Measurements from ENCODE around the gene CPT1A. TPM values are rescaled to one million over a fixed set of nuclear protein-coding genes. Genes with fewer than 3 reads are reported as not detected.

The CPT1A gene
- total RNA-seq, 1 experiment from 2014 or later: 6.3 TPM

GRCh38 chr11:68843052-68843561 is 1.4 kb upstream of the CPT1A start:
- intact Hi-C loops (cut with micrococcal nuclease; ENCODE audit: unreplicated experiment): loop anchor here (5.0 kb wide), 1 partner anchor 91 kb away; the partner anchor contains the start of gene TESMIN
- no peak for DNase-seq
- H3K4me3 ChIP-seq (ENCODE audit: low read depth, low read length): peak overlapping the region; percentile 34

GRCh38 chr11:68842427-68843051 is 823 bp upstream of the CPT1A start:
- intact Hi-C loops (cut with micrococcal nuclease; ENCODE audit: unreplicated experiment): loop anchor here (5.0 kb wide), 1 partner anchor 90 kb away; the partner anchor contains the start of gene TESMIN
- H3K4me3 Mint-ChIP-seq (ENCODE audit: unreplicated experiment): peak overlapping the region; percentile 75
- CTCF ChIA-PET: interaction anchor here (0.6 to 1.2 kb wide), 3 partner anchors 27 to 108 kb away, joined by 3 read pairs; no protein-coding TSS in a partner anchor

More at GRCh38 chr11:68843052-68843561, 1.4 kb upstream of the CPT1A start:
- ChIA-PET POLR2A (no interaction called here), CTCF (interaction anchor here (0.6 to 1.7 kb wide), 9 partner anchors 10 to 161 kb away, joined by 3 to 8 read pairs (median 3); no protein-coding TSS in a partner anchor)
- peaks cover 11% of the 10 kb centered on the region for H3K27me3 Mint-ChIP-seq (ENCODE audit: insufficient read depth, unreplicated experiment)
- no peak overlapping the region for H3K27ac Mint-ChIP-seq (ENCODE audit: unreplicated experiment)
- H3K36me3 Mint-ChIP-seq (ENCODE audit: insufficient read depth, unreplicated experiment): peaks cover 16% of the 10 kb centered on the region
- peak overlapping the region; percentile 75 for H3K4me3 Mint-ChIP-seq (ENCODE audit: unreplicated experiment)
- 0 out of 2 replicates have a peak, but pooled peaks cover 1% of the 10 kb centered on the region for H3K27me3 ChIP-seq (replicated peaks; ENCODE audit: control insufficient read depth, insufficient read depth, low read length)
- no TSS peak for BruUV-seq (replicated peaks)
- peaks cover 29% of the 10 kb centered on the region for H3K4me1 Mint-ChIP-seq (ENCODE audit: low read depth, unreplicated experiment)
- H3K9me3 Mint-ChIP-seq (ENCODE audit: unreplicated experiment): no peaks in the 10 kb centered on the region
- no peaks in the 10 kb centered on the region for H3K36me3 ChIP-seq (ENCODE audit: control insufficient read depth, insufficient read depth, low read length)
- no peaks in the 10 kb centered on the region for H3K9me3 ChIP-seq
- H3K4me1 ChIP-seq: peaks cover 37% of the 10 kb centered on the region
- no peak for TF ChIP-seq CTCF (IDR thresholded peaks at IDR 0.05; ENCODE audit: insufficient read depth in 1 of 2, low read depth in 1 of 2, low read length in 1 of 2, severe bottlenecking in 1 of 2, unreplicated experiment in 1 of 2)

More at GRCh38 chr11:68842427-68843051, 823 bp upstream of the CPT1A start:
- Mint-ChIP-seq H3K36me3 (ENCODE audit: insufficient read depth, unreplicated experiment) (peaks cover 16% of the 10 kb centered on the region), H3K27me3 (ENCODE audit: insufficient read depth, unreplicated experiment) (peaks cover 8% of the 10 kb centered on the region), H3K4me1 (ENCODE audit: low read depth, unreplicated experiment) (peaks cover 29% of the 10 kb centered on the region), H3K9me3 (ENCODE audit: unreplicated experiment) (no peaks in the 10 kb centered on the region), H3K27ac (ENCODE audit: unreplicated experiment) (no peak overlapping the region)
- Histone ChIP-seq H3K9me3 (no peaks in the 10 kb centered on the region), H3K36me3 (ENCODE audit: control insufficient read depth, insufficient read depth, low read length) (no peaks in the 10 kb centered on the region), H3K4me3 (ENCODE audit: low read depth, low read length) (no peak overlapping the region; the same call in 1 of the 2 replicates), H3K4me1 (peaks cover 42% of the 10 kb centered on the region), H3K27me3 (replicated peaks; ENCODE audit: control insufficient read depth, insufficient read depth, low read length) (0 out of 2 replicates have a peak, but pooled peaks cover 1% of the 10 kb centered on the region)
- no peak for DNase-seq
- no peak for TF ChIP-seq CTCF (IDR thresholded peaks at IDR 0.05; ENCODE audit: insufficient read depth in 1 of 2, low read depth in 1 of 2, low read length in 1 of 2, severe bottlenecking in 1 of 2, unreplicated experiment in 1 of 2)
- POLR2A ChIA-PET: no interaction called here
- no TSS peak for BruUV-seq (replicated peaks)

Measured in Caco-2 (cell line).